Osteocyte (in vitro differentiated cells): ENCODE measurements around the gene DNER. TPM values are rescaled to one million over a fixed set of nuclear protein-coding genes. Genes with fewer than 3 reads are reported as not detected.
"Not testable (repeated sequence)": the region's sequence is repeated elsewhere in the genome, so short reads cannot be mapped to it uniquely, and the experiment has no call there.

ENCODE experiments used
- DNase-seq: peaks from one replicate; pipeline ENCODE4 v3.0.0; 2021; ENCODE audit warnings: mixed read lengths; ENCODE audit not compliant: unreplicated experiment; ENCODE audit errors: extremely low spot score
- H3K27ac Mint-ChIP-seq: one replicate; pipeline ENCODE4 v1.8.0; 2021; ENCODE audit warnings: mild to moderate bottlenecking, mixed read lengths; ENCODE audit not compliant: unreplicated experiment
- H3K27me3 Mint-ChIP-seq: one replicate; pipeline ENCODE4 v1.8.0; 2021; ENCODE audit warnings: mixed read lengths; ENCODE audit not compliant: unreplicated experiment
- H3K36me3 Mint-ChIP-seq: one replicate; pipeline ENCODE4 v1.8.0; 2021; ENCODE audit warnings: mixed read lengths; ENCODE audit not compliant: unreplicated experiment
- H3K4me1 Mint-ChIP-seq: one replicate; pipeline ENCODE4 v1.8.0; 2021; ENCODE audit warnings: mixed read lengths; ENCODE audit not compliant: unreplicated experiment
- H3K4me3 Mint-ChIP-seq: one replicate; pipeline ENCODE4 v1.8.0; 2021; ENCODE audit warnings: mild to moderate bottlenecking, moderate library complexity, mixed read lengths; ENCODE audit not compliant: unreplicated experiment
- H3K9me3 Mint-ChIP-seq: one replicate; pipeline ENCODE4 v1.8.0; 2021; ENCODE audit warnings: mixed read lengths; ENCODE audit not compliant: unreplicated experiment
- CTCF ChIP-seq: fragments of 200-600 bp; sonication (generic); IDR thresholded peaks from 2 replicates; pipeline ENCODE4 v1.5.0; 2021; ENCODE audit warnings: antibody characterized with exemption, mild to moderate bottlenecking, moderate library complexity
- total RNA-seq: library from RNA; stranded (reverse); gene quantifications from 2 replicates; pipeline ENCODE4 v1.2.1, GENCODE V29; 2021

DNER gene
- total RNA-seq, 1 donor from 2014 or later: 0.19 TPM

GRCh38 chr2:229726643-229727042 is 12.3 kb upstream of the DNER start:
- no peak overlapping the region for H3K27ac Mint-ChIP-seq
- no peak for DNase-seq
- H3K4me3 Mint-ChIP-seq: no peak overlapping the region
- H3K4me1 Mint-ChIP-seq: no peaks in the 10 kb centered on the region
- H3K27me3 Mint-ChIP-seq: peaks cover 16% of the 10 kb centered on the region
- no peak for TF ChIP-seq CTCF
- no peaks in the 10 kb centered on the region for H3K36me3 Mint-ChIP-seq
- peaks cover 6% of the 10 kb centered on the region for H3K9me3 Mint-ChIP-seq

- H3K36me3 Mint-ChIP-seq: no peaks in the 10 kb centered on the region
- H3K27ac Mint-ChIP-seq: no peak overlapping the region
- H3K4me1 Mint-ChIP-seq: no peaks in the 10 kb centered on the region
- peaks cover 16% of the 10 kb centered on the region for H3K27me3 Mint-ChIP-seq
- H3K9me3 Mint-ChIP-seq: peaks cover 6% of the 10 kb centered on the region
- no peak for TF ChIP-seq CTCF
- DNase-seq: no peak
- H3K4me3 Mint-ChIP-seq: no peak overlapping the region
Observed at GRCh38 chr2:229725716-229726574, 11.6 kb upstream of the DNER start.

- H3K36me3 Mint-ChIP-seq, H3K4me1 Mint-ChIP-seq, H3K27ac Mint-ChIP-seq, H3K4me3 Mint-ChIP-seq, DNase-seq, H3K9me3 Mint-ChIP-seq: not testable (repeated sequence)
- H3K27me3 Mint-ChIP-seq: peaks cover 29% of the 10 kb centered on the region
Observed at GRCh38 chr2:229723192-229723591, 8.8 kb upstream of the DNER start.

GRCh38 chr2:229719926-229720647 is 5.7 kb upstream of the DNER start:
- TF ChIP-seq CTCF: no peak
- H3K9me3 Mint-ChIP-seq: peaks cover 6% of the 10 kb centered on the region

GRCh38 chr2:229718057-229718456 is 3.7 kb upstream of the DNER start:
- no peaks in the 10 kb centered on the region for H3K36me3 Mint-ChIP-seq
- peaks cover 6% of the 10 kb centered on the region for H3K4me1 Mint-ChIP-seq
- peaks cover 53% of the 10 kb centered on the region for H3K27me3 Mint-ChIP-seq
- DNase-seq: no peak
- TF ChIP-seq CTCF: no peak
- peaks cover 6% of the 10 kb centered on the region for H3K9me3 Mint-ChIP-seq
- H3K4me3 Mint-ChIP-seq: no peak overlapping the region
- no peak overlapping the region for H3K27ac Mint-ChIP-seq

More at GRCh38 chr2:229719926-229720647, 5.7 kb upstream of the DNER start:
- H3K27ac Mint-ChIP-seq: no peak overlapping the region
- H3K36me3 Mint-ChIP-seq: no peaks in the 10 kb centered on the region
- H3K4me1 Mint-ChIP-seq: peaks cover under 1% of the 10 kb centered on the region
- peaks cover 58% of the 10 kb centered on the region for H3K27me3 Mint-ChIP-seq
- DNase-seq: no peak
- H3K4me3 Mint-ChIP-seq: no peak overlapping the region
